H9 (cell line): ENCODE data around the gene NEB. TPM values are rescaled to one million over a fixed set of nuclear protein-coding genes. Genes with fewer than 3 reads are reported as not detected.

Experiments used
- DNase-seq: peaks from one replicate; pipeline ENCODE4 v3.0.0-alpha.2; 2017
- H2AFZ ChIP-seq: one replicate; pipeline ENCODE4 v1.6.1; 2013; ENCODE audit warnings: mild to moderate bottlenecking, low read length, control low read depth, moderate library complexity
- H2AK5ac ChIP-seq: 2 replicates; pipeline ENCODE4 v1.6.1; 2013; ENCODE audit warnings: low read length, control low read depth, mixed read lengths; ENCODE audit not compliant: insufficient read length
- H2BK120ac ChIP-seq: one replicate; pipeline ENCODE4 v1.6.1; 2013; ENCODE audit warnings: low read depth, mild to moderate bottlenecking, low read length, control low read depth, inconsistent platforms; ENCODE audit not compliant: poor library complexity, severe bottlenecking
- H2BK12ac ChIP-seq: 2 replicates; pipeline ENCODE4 v1.6.1; 2013; ENCODE audit warnings: low read length, control low read depth, mixed read lengths, low read depth; ENCODE audit not compliant: insufficient read length
- H2BK15ac ChIP-seq: 2 replicates; pipeline ENCODE4 v1.6.1; 2013; ENCODE audit warnings: low read depth, low read length, control low read depth
- H2BK20ac ChIP-seq: one replicate; pipeline ENCODE4 v1.6.1; 2013; ENCODE audit warnings: low read depth, mild to moderate bottlenecking, low read length, control low read depth, inconsistent platforms; ENCODE audit not compliant: poor library complexity, severe bottlenecking
- H2BK5ac ChIP-seq: 2 replicates; pipeline ENCODE4 v1.6.1; 2013; ENCODE audit warnings: low read length, control low read depth, mixed read lengths; ENCODE audit not compliant: insufficient read length
- H3K14ac ChIP-seq: 2 replicates; pipeline ENCODE4 v1.6.1; 2013; ENCODE audit warnings: low read length, control low read depth; ENCODE audit not compliant: insufficient read depth
- H3K18ac ChIP-seq: 2 replicates; pipeline ENCODE4 v1.6.1; 2013; ENCODE audit warnings: low read depth, mild to moderate bottlenecking, mixed read lengths, low read length, control low read depth; ENCODE audit not compliant: insufficient read length
- H3K23ac ChIP-seq: 2 replicates; pipeline ENCODE4 v1.6.1; 2013; ENCODE audit warnings: low read length, control low read depth, mixed read lengths, low read depth; ENCODE audit not compliant: insufficient read length
- H3K23me2 ChIP-seq: 2 replicates; pipeline ENCODE4 v1.6.1; 2013; ENCODE audit warnings: low read depth, mild to moderate bottlenecking, mixed read lengths, low read length, control low read depth; ENCODE audit not compliant: insufficient read length, poor library complexity, severe bottlenecking
- H3K27ac ChIP-seq: 2 replicates; pipeline ENCODE4 v1.5.1; 2013; ENCODE audit warnings: low read length, control low read depth, mixed read lengths, low read depth; ENCODE audit not compliant: insufficient read length
- H3K27me3 ChIP-seq: 2 replicates; pipeline ENCODE4 v1.6.1; 2013; ENCODE audit warnings: low read length, control low read depth, inconsistent platforms; ENCODE audit not compliant: insufficient read depth
- H3K4ac ChIP-seq: 2 replicates; pipeline ENCODE4 v1.6.1; 2013; ENCODE audit warnings: low read depth, mild to moderate bottlenecking, control low read depth, inconsistent platforms, low read length, moderate library complexity
- H3K4me1 ChIP-seq: 2 replicates; pipeline ENCODE4 v1.6.1; 2013; ENCODE audit warnings: low read length, control low read depth, inconsistent platforms; ENCODE audit not compliant: insufficient read depth
- H3K4me2 ChIP-seq: 2 replicates; pipeline ENCODE4 v1.6.1; 2013; ENCODE audit warnings: low read length, control low read depth, mixed read lengths; ENCODE audit not compliant: insufficient read length, insufficient read depth
- H3K56ac ChIP-seq: 2 replicates; pipeline ENCODE4 v1.6.1; 2013; ENCODE audit warnings: low read depth, mild to moderate bottlenecking, mixed read lengths, low read length, control low read depth; ENCODE audit not compliant: insufficient read length
- H3K79me1 ChIP-seq: 2 replicates; pipeline ENCODE4 v1.6.1; 2013; ENCODE audit warnings: low read depth, mild to moderate bottlenecking, moderate library complexity, low read length, control low read depth, inconsistent platforms; ENCODE audit not compliant: insufficient read depth, poor library complexity, severe bottlenecking
- H3K79me2 ChIP-seq: 2 replicates; pipeline ENCODE4 v1.6.1; 2013; ENCODE audit warnings: low read length, control low read depth, inconsistent platforms; ENCODE audit not compliant: insufficient read depth
- H3K9ac ChIP-seq: 2 replicates; pipeline ENCODE4 v1.6.1; 2013; ENCODE audit warnings: low read length, control low read depth, mixed read lengths; ENCODE audit not compliant: insufficient read length; ENCODE audit errors: extremely low read depth
- H3K9me3 ChIP-seq: one replicate; pipeline ENCODE4 v1.6.1; 2013; ENCODE audit warnings: low read depth, low read length, inconsistent platforms; ENCODE audit not compliant: control insufficient read depth
- H3T11ph ChIP-seq: one replicate; pipeline ENCODE4 v1.6.1; 2013; ENCODE audit warnings: mild to moderate bottlenecking, low read length, control low read depth, inconsistent platforms
- H4K20me1 ChIP-seq: one replicate; pipeline ENCODE4 v1.6.1; 2013; ENCODE audit not compliant: control insufficient read depth, insufficient read length, insufficient read depth
- H4K5ac ChIP-seq: 2 replicates; pipeline ENCODE4 v1.6.1; 2013; ENCODE audit warnings: low read depth, mild to moderate bottlenecking, mixed read lengths, low read length, control low read depth; ENCODE audit not compliant: insufficient read length
- H4K8ac ChIP-seq: replicated peaks from 2 replicates; pipeline ENCODE4 v1.6.1; 2013; ENCODE audit warnings: low read length, control low read depth, mixed read lengths, low read depth; ENCODE audit not compliant: insufficient read length
- H4K91ac ChIP-seq: 2 replicates; pipeline ENCODE4 v1.6.1; 2013; ENCODE audit warnings: low read depth, mild to moderate bottlenecking, moderate library complexity, mixed read lengths, low read length, control low read depth; ENCODE audit not compliant: insufficient read length
- H3K27ac Mint-ChIP-seq, 3 experiments: 2 replicates in 2 of 3; 3 replicates in 1 of 3; pipeline ENCODE4 v1.8.0; 2020 to 2021; ENCODE audit warnings: mixed read lengths in 3 of 3, mild to moderate bottlenecking in 1 of 3, moderate library complexity in 1 of 3
- H3K27me3 Mint-ChIP-seq: 2 replicates; pipeline ENCODE4 v1.8.0; 2021; ENCODE audit warnings: low read depth, mild to moderate bottlenecking, moderate library complexity, mixed read lengths
- H3K36me3 Mint-ChIP-seq, 3 experiments: 2 replicates in 2 of 3; 3 replicates in 1 of 3; pipeline ENCODE4 v1.8.0; 2020 to 2021; ENCODE audit warnings: low read depth in 3 of 3, mixed read lengths in 3 of 3; ENCODE audit not compliant: insufficient read depth in 1 of 3
- H3K4me1 Mint-ChIP-seq, 2 experiments: 2 replicates each; pipeline ENCODE4 v1.8.0; 2020; ENCODE audit warnings: mixed read lengths in 2 of 2
- H3K4me3 Mint-ChIP-seq, 2 experiments: 2 replicates in 1 of 2; 3 replicates in 1 of 2; pipeline ENCODE4 v1.8.0; 2020 to 2021; ENCODE audit warnings: mild to moderate bottlenecking in 2 of 2, mixed read lengths in 2 of 2, moderate library complexity in 1 of 2
- H3K9me3 Mint-ChIP-seq, 2 experiments: 2 replicates in 1 of 2; 3 replicates in 1 of 2; pipeline ENCODE4 v1.8.0; 2020; ENCODE audit warnings: mild to moderate bottlenecking in 2 of 2, mixed read lengths in 2 of 2, moderate library complexity in 1 of 2
- WGBS: extraction: QIAGEN DNeasy Blood & Tissue Kit; methylation state at CpG from one replicate; pipeline ENCODE4 v1.1.7; 2013; ENCODE audit warnings: missing lambda C conversion rate, low lambda C conversion rate, mixed read lengths; ENCODE audit not compliant: insufficient read length; ENCODE audit errors: extremely low coverage; 5-methylcytosine and 5-hydroxymethylcytosine counted together
- total RNA-seq: library from RNA; stranded (reverse); gene quantifications from 2 replicates; pipeline ENCODE4 v1.2.1, GENCODE V29; 2021
- TF ChIP-seq, protein P1 (sequence below): fragments of 200-600 bp; sonication (generic); conservative IDR thresholded peaks from 3 replicates; pipeline ENCODE4 v1.8.0; 2021; ENCODE audit warnings: antibody characterized with exemption, mild to moderate bottlenecking

Gene NEB
- total RNA-seq, 1 experiment from 2014 or later, result 0.98 TPM

DNA sequence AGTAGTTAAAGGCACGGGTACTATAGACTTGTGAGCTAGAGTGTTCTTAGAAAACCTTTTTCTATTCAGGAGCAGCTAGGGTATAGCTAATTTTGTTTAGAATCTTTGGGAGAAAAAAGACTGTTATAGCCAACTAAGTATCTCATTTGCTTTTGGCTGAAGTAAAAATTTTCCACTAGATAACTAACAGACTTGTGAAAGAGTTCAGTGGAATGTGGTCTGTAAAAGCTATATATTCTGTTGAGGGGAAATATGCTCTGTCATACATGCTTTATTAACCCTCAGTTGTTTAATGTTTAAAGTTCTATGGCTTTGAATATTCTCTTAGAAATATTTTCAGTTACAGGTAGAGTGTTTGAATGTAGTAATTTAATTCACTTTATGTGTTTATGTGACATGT lies 274.9 kb downstream of the NEB start:
- Histone ChIP-seq H2BK15ac (no peak overlapping the region), H3K4me2 (no peak overlapping the region), H2AK5ac (no peak overlapping the region), H3K4me1 (no peaks in the 10 kb centered on the region), H3K14ac (no peak overlapping the region), H3K18ac (no peak overlapping the region), H2BK120ac (no peak overlapping the region), H2AFZ (no peak overlapping the region), H4K8ac (no peak overlapping the region), H2BK12ac (no peak overlapping the region), H3K27me3 (no peaks in the 10 kb centered on the region), H3T11ph (no peak overlapping the region), H4K20me1 (no peaks in the 10 kb centered on the region), H3K23me2 (no peaks in the 10 kb centered on the region), H3K23ac (no peak overlapping the region), H3K79me1 (no peaks in the 10 kb centered on the region), H3K4ac (no peak overlapping the region), H3K79me2 (no peaks in the 10 kb centered on the region), H4K5ac (no peak overlapping the region), H4K91ac (no peak overlapping the region), H3K27ac (no peak overlapping the region), H3K9ac (no peak overlapping the region), H2BK20ac (no peak overlapping the region), H3K9me3 (no peaks in the 10 kb centered on the region), H3K56ac (no peak overlapping the region), H2BK5ac (no peak overlapping the region)
- DNase-seq, result no peak
- TF ChIP-seq, protein P1, sequence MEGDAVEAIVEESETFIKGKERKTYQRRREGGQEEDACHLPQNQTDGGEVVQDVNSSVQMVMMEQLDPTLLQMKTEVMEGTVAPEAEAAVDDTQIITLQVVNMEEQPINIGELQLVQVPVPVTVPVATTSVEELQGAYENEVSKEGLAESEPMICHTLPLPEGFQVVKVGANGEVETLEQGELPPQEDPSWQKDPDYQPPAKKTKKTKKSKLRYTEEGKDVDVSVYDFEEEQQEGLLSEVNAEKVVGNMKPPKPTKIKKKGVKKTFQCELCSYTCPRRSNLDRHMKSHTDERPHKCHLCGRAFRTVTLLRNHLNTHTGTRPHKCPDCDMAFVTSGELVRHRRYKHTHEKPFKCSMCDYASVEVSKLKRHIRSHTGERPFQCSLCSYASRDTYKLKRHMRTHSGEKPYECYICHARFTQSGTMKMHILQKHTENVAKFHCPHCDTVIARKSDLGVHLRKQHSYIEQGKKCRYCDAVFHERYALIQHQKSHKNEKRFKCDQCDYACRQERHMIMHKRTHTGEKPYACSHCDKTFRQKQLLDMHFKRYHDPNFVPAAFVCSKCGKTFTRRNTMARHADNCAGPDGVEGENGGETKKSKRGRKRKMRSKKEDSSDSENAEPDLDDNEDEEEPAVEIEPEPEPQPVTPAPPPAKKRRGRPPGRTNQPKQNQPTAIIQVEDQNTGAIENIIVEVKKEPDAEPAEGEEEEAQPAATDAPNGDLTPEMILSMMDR, result no peak
- no CpG with 5 or more reads among the region's 1 CpG for WGBS
- H3K9me3 Mint-ChIP-seq, result no peaks in the 10 kb centered on the region
- H3K27ac Mint-ChIP-seq, result no peak overlapping the region
- no peak overlapping the region for H3K4me3 Mint-ChIP-seq
- H3K4me1 Mint-ChIP-seq, result peaks cover 16 to 17% of the 10 kb centered on the region in 2 experiments
- no peaks in the 10 kb centered on the region for H3K27me3 Mint-ChIP-seq
- H3K36me3 Mint-ChIP-seq, result peaks cover 62 to 90% (median 83%) of the 10 kb centered on the region in 3 experiments
